ENCODE results near the gene VWDE.

- no peak for TF ChIP-seq CTCF (IDR thresholded peaks at IDR 0.05)
- TF ChIP-seq POLR2A (IDR thresholded peaks at IDR 0.05): no peak
- no peak for TF ChIP-seq POLR2AphosphoS5 (IDR thresholded peaks at IDR 0.05)
Observed at GRCh38 chr7:12290761-12291160, 112.9 kb downstream of the VWDE start.

Measured in stomach (tissue), 4 donors.